Measurements from ENCODE around the gene HNRNPAB. TPM values are rescaled to one million over a fixed set of nuclear protein-coding genes. Genes with fewer than 3 reads are reported as not detected.

Gene HNRNPAB
- total and polyA plus RNA-seq, 2 experiments from 2014 or later, result 47.6 to 117 TPM

DNA sequence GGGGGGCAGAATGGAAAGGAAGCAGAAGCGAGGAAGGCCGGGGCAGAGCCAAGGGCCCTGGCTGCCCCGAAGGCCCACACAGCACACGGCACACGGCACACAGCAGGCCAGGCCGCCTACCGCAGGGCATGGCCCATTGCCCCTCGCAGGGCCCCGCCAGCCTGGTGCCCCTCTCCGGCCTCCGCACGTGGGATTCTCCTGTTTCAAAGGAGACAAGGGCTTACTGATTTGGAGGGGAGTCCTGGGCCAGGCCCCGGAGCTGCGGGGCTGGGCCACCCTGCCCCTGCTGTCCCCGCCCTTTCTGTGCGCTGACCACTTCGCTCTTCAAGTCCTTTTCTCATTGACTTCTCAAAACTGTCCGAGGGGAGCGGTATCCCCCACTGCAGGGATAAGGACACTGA is 36.0 kb downstream of the HNRNPAB start:
- Histone ChIP-seq H3K9me2 (ENCODE audit: insufficient read depth) (no peaks in the 10 kb centered on the region), H3K27me3 (replicated peaks; ENCODE audit: insufficient read depth) (no peaks in the 10 kb centered on the region), H3K9ac (no peak overlapping the region), H3F3A (ENCODE audit: insufficient read depth) (0 out of 2 replicates have a peak, but pooled peaks cover 4% of the 10 kb centered on the region), H3K79me2 (ENCODE audit: insufficient read depth) (no peaks in the 10 kb centered on the region), H3K4me3 (no peak overlapping the region), H3K27ac (no peak overlapping the region), H3K9me3 (ENCODE audit: low read depth) (no peaks in the 10 kb centered on the region), H3K4me1 (ENCODE audit: insufficient read depth) (peaks cover 12% of the 10 kb centered on the region), H2AFZ (no peak overlapping the region), H4K20me1 (ENCODE audit: insufficient read depth) (no peaks in the 10 kb centered on the region), H3K4me2 (ENCODE audit: unreplicated experiment) (no peak overlapping the region), H3K36me3 (ENCODE audit: low read depth) (no peaks in the 10 kb centered on the region)
- TF ChIP-seq EZH2 (IDR thresholded peaks at IDR 0.05; ENCODE audit: insufficient read depth, poor library complexity, severe bottlenecking) (no peak), EZH2phosphoT487 (IDR thresholded peaks at IDR 0.05; ENCODE audit: insufficient read depth, low read depth) (no peak)
- WGBS, 2 experiments (ENCODE audit: low coverage in 1 of 2, low lambda C conversion rate in 2 of 2, missing lambda C conversion rate in 2 of 2), result 54 to 75% methylated on average over 7 to 18 of the region's 19 CpGs
- in situ Hi-C loops (cut with MboI), result no loop called here
- DNase-seq, result no peak

- Histone ChIP-seq H3K4me3 (no peak overlapping the region), H3K27ac (no peak overlapping the region), H3K36me3 (ENCODE audit: low read depth) (no peaks in the 10 kb centered on the region), H3K4me1 (ENCODE audit: insufficient read depth) (peaks cover 12% of the 10 kb centered on the region), H3K79me2 (ENCODE audit: insufficient read depth) (no peaks in the 10 kb centered on the region), H3K27me3 (replicated peaks; ENCODE audit: insufficient read depth) (no peaks in the 10 kb centered on the region), H3F3A (ENCODE audit: insufficient read depth) (0 out of 2 replicates have a peak, but pooled peaks cover 4% of the 10 kb centered on the region), H4K20me1 (ENCODE audit: insufficient read depth) (no peaks in the 10 kb centered on the region), H3K9ac (no peak overlapping the region), H3K4me2 (ENCODE audit: unreplicated experiment) (no peak overlapping the region), H2AFZ (no peak overlapping the region), H3K9me3 (ENCODE audit: low read depth) (no peaks in the 10 kb centered on the region), H3K9me2 (ENCODE audit: insufficient read depth) (no peaks in the 10 kb centered on the region)
- TF ChIP-seq EZH2 (IDR thresholded peaks at IDR 0.05; ENCODE audit: insufficient read depth, poor library complexity, severe bottlenecking) (no peak), EZH2phosphoT487 (IDR thresholded peaks at IDR 0.05; ENCODE audit: insufficient read depth, low read depth) (no peak)
- no peak for DNase-seq
- in situ Hi-C loops (cut with MboI), result no loop called here
- WGBS, 2 experiments (ENCODE audit: low coverage in 1 of 2, low lambda C conversion rate in 2 of 2, missing lambda C conversion rate in 2 of 2), result 79 to 83% methylated on average over 9 of the region's 9 CpGs
Measured at GRCh38 chr5:178240766-178241165, 36.4 kb downstream of the HNRNPAB start.

- no peak overlapping the region for H3K4me3 ChIP-seq
- no peak overlapping the region for H3K9ac ChIP-seq
- H3F3A ChIP-seq (ENCODE audit: insufficient read depth), result 0 out of 2 replicates have a peak, but pooled peaks cover 4% of the 10 kb centered on the region
- no peaks in the 10 kb centered on the region for H3K36me3 ChIP-seq (ENCODE audit: low read depth)
- no peak overlapping the region for H3K4me2 ChIP-seq (ENCODE audit: unreplicated experiment)
- H3K27ac ChIP-seq, result no peak overlapping the region
- H3K4me1 ChIP-seq (ENCODE audit: insufficient read depth), result peaks cover 12% of the 10 kb centered on the region
- in situ Hi-C loops (cut with MboI), result no loop called here
- TF ChIP-seq EZH2 (IDR thresholded peaks at IDR 0.05; ENCODE audit: insufficient read depth, poor library complexity, severe bottlenecking) (no peak), EZH2phosphoT487 (IDR thresholded peaks at IDR 0.05; ENCODE audit: insufficient read depth, low read depth) (no peak)
- no peaks in the 10 kb centered on the region for H3K27me3 ChIP-seq (replicated peaks; ENCODE audit: insufficient read depth)
- H3K9me2 ChIP-seq (ENCODE audit: insufficient read depth), result no peaks in the 10 kb centered on the region
- 55 to 59% methylated on average over 7 of the region's 8 CpGs for WGBS, 2 experiments (ENCODE audit: low coverage in 1 of 2, low lambda C conversion rate in 2 of 2, missing lambda C conversion rate in 2 of 2)
- no peak for DNase-seq
- H2AFZ ChIP-seq, result no peak overlapping the region
- H4K20me1 ChIP-seq (ENCODE audit: insufficient read depth), result no peaks in the 10 kb centered on the region
- H3K79me2 ChIP-seq (ENCODE audit: insufficient read depth), result no peaks in the 10 kb centered on the region
- no peaks in the 10 kb centered on the region for H3K9me3 ChIP-seq (ENCODE audit: low read depth)
Measured at GRCh38 chr5:178241231-178241663, 36.9 kb downstream of the HNRNPAB start.

DNA sequence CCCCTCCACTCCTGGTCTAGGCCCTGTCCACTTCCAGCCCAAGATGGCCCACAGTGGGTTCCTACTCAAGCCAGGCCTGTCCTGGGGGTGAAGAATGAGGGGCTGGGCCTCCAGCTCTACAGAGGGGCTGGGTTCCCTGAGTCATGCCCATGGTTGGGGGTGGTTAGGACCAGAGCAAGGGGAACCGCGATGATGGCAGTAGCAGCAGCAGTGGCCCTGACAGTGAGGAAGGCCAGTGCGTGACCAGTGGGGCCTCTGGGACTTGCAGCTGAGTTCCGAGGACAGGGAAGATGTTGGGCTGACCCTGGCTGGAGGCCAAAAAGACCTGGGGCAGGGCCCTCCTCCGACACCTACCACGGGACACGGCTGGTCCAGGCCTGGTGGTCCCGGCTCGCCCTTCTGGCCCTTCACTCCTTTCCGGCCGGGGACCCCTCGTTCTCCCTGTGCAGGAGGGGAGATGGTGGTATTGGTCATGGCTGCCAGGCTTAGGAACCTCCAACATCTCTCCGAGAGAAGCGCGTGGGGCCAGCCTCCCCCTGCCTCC is 37.4 kb downstream of the HNRNPAB start:
- Histone ChIP-seq H3K4me2 (ENCODE audit: unreplicated experiment) (no peak overlapping the region), H3K36me3 (ENCODE audit: low read depth) (no peaks in the 10 kb centered on the region), H3K79me2 (ENCODE audit: insufficient read depth) (no peaks in the 10 kb centered on the region), H3F3A (ENCODE audit: insufficient read depth) (0 out of 2 replicates have a peak, but pooled peaks cover 4% of the 10 kb centered on the region), H3K4me3 (no peak overlapping the region), H3K4me1 (ENCODE audit: insufficient read depth) (peaks cover 9% of the 10 kb centered on the region), H3K27ac (no peak overlapping the region), H3K9me3 (ENCODE audit: low read depth) (no peaks in the 10 kb centered on the region), H3K27me3 (replicated peaks; ENCODE audit: insufficient read depth) (no peaks in the 10 kb centered on the region), H3K9me2 (ENCODE audit: insufficient read depth) (no peaks in the 10 kb centered on the region), H4K20me1 (ENCODE audit: insufficient read depth) (no peaks in the 10 kb centered on the region), H3K9ac (no peak overlapping the region), H2AFZ (no peak overlapping the region)
- WGBS, 2 experiments (ENCODE audit: low coverage in 1 of 2, low lambda C conversion rate in 2 of 2, missing lambda C conversion rate in 2 of 2), result 85 to 92% methylated on average over 12 to 15 of the region's 15 CpGs
- no peak for TF ChIP-seq EZH2phosphoT487 (IDR thresholded peaks at IDR 0.05; ENCODE audit: insufficient read depth, low read depth)
- no peak for TF ChIP-seq EZH2 (IDR thresholded peaks at IDR 0.05; ENCODE audit: insufficient read depth, poor library complexity, severe bottlenecking)
- in situ Hi-C loops (cut with MboI), result no loop called here
- no peak for DNase-seq
